AG09309 (cell line): ENCODE data around the gene DBNL.

Experiments
- DNase-seq: peaks from one replicate; pipeline ENCODE4 v3.0.0-alpha.2; 2010; ENCODE audit warnings: low read depth
- H3K4me3 ChIP-seq: 2 replicates; pipeline ENCODE4 v1.5.1; 2011; ENCODE audit warnings: mild to moderate bottlenecking, low read depth, low read length, moderate library complexity; ENCODE audit not compliant: control insufficient read depth
- TF ChIP-seq, protein P1 (sequence below): IDR thresholded peaks from 2 replicates; pipeline ENCODE4 v1.5.1; 2011; ENCODE audit warnings: mild to moderate bottlenecking, low read depth, low read length, inconsistent platforms; ENCODE audit not compliant: insufficient read depth, control insufficient read depth; ENCODE audit errors: missing control alignments

DBNL gene

DNA sequence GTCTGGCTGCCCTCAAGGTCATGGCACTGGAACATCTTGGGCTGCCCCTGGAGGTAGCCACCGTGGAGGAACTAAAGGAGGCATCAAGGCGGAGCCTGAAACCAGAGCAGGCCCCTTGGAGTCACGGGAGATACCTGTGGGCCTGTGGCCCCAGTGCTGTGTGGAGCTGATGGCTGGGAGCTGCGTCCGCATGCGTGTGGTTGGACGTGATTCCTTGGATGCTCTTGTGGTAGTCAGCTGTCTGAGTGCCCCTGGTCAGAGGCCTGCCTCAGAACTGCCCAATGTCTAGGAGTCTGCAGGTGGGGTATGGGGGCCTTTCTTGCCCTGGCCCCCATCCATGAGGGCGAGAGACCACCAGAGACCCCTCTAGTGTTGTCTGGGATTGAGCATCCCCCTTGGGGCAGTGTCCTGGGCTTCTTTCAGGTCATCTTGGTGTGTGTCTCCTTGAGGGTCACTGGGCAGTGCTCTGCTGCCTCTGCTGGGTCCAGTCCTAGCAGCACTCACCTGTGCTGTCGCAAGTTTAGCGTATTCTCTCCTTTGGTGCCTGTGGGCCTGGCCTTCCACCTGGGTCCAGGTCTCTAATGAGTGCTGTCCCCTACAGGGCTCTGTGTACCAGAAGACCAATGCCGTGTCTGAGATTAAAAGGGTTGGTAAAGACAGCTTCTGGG, 12.8 kb downstream of the DBNL start:
- TF ChIP-seq, protein P1, sequence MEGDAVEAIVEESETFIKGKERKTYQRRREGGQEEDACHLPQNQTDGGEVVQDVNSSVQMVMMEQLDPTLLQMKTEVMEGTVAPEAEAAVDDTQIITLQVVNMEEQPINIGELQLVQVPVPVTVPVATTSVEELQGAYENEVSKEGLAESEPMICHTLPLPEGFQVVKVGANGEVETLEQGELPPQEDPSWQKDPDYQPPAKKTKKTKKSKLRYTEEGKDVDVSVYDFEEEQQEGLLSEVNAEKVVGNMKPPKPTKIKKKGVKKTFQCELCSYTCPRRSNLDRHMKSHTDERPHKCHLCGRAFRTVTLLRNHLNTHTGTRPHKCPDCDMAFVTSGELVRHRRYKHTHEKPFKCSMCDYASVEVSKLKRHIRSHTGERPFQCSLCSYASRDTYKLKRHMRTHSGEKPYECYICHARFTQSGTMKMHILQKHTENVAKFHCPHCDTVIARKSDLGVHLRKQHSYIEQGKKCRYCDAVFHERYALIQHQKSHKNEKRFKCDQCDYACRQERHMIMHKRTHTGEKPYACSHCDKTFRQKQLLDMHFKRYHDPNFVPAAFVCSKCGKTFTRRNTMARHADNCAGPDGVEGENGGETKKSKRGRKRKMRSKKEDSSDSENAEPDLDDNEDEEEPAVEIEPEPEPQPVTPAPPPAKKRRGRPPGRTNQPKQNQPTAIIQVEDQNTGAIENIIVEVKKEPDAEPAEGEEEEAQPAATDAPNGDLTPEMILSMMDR, result no peak
- no peak for DNase-seq
- no peak overlapping the region for H3K4me3 ChIP-seq

DNA sequence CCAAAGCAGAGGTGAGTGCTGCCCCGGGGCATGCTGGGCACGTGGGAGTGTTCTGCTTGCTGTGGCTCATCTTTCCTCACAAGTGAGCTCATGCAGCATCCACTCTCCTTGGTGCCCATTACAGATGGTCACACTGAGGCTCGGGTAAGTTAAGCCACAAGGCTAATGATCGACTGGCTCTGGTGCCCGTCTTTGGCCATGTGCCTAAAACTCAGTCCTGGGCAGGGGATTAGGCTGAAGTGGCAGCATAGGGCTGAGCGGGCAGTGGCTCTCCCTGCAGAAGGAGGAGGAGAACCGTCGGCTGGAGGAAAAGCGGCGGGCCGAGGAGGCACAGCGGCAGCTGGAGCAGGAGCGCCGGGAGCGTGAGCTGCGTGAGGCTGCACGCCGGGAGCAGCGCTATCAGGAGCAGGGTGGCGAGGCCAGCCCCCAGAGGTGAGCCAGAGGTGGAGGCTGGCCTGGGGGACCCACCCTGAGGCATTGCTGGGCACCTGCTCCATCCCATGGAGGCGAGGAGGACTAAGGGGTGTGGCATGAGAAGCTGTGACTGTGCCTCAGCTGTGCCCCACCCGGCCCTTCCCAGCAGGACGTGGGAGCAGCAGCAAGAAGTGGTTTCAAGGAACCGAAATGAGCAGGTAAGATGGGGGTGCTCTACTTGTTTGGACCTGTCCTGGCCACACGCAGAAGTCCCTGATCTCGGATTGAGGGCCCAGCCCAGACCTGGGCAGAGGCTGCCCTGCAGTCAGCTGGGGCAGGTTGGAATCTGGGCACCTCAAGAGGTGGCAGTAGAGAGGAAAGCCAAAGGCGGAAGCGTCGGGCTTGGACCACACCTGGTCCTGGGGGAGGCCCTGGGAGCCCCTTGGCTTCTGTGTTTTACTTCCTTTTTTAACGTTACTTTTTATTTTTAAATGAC, 13.6 kb downstream of the DBNL start:
- DNase-seq, result no peak
- TF ChIP-seq, protein P1, result no peak
- H3K4me3 ChIP-seq, result no peak overlapping the region

DNA sequence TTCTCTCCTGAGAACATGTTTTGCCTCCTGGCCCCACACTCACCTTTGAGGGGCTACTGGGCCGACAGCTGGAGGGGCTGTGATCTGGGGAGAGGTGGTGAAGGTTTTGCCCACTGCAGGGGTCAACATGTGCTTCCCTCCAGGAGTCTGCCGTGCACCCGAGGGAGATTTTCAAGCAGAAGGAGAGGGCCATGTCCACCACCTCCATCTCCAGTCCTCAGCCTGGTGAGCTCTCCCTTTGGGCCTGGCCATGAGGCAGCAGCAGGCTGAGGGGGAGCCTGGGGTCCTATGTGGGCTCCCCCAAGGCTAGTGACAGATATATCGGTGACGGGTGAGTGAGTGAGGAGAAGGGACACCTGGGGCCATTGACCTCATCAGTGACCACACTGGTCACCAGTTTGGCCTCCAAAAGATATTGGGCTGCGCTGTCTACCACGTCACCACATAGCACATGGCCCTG, 14.3 kb downstream of the DBNL start:
- DNase-seq, result no peak
- no peak overlapping the region for H3K4me3 ChIP-seq
- TF ChIP-seq, protein P1, result no peak

DNA sequence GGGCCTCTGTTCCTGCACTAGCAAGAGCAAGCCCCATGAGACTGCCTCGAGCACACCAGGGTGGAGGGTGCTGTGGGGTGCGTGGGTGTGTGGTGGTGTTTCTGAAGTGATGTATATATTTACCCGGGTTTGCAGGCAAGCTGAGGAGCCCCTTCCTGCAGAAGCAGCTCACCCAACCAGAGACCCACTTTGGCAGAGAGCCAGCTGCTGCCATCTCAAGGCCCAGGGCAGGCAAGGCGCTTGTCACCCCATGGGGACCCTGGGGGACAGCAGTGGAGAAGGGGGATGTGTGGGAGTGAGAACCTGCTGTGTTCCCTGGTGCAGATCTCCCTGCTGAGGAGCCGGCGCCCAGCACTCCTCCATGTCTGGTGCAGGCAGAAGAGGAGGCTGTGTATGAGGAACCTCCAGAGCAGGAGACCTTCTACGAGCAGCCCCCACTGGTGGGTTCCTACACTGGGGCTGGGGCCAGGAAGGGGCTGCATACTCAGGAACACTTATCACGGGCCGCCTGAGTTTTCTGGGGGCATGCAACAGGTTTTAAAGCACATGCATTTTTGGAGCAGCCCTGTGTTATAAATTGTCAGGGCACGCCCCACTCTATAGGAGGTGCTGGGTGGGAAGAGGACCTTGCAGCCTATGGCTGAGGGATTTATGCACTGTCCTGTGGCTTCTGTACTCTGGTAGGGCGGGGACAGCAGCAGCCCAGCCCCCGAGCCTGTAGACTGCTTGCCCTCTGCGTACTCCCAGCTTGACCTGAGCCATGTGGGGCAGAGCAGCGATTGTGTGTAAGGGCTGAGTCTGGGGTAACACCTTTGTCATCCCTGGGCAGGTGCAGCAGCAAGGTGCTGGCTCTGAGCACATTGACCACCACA, 15.0 kb downstream of the DBNL start:
- DNase-seq, result no peak
- TF ChIP-seq, protein P1, result no peak
- H3K4me3 ChIP-seq, result no peak overlapping the region

DNA sequence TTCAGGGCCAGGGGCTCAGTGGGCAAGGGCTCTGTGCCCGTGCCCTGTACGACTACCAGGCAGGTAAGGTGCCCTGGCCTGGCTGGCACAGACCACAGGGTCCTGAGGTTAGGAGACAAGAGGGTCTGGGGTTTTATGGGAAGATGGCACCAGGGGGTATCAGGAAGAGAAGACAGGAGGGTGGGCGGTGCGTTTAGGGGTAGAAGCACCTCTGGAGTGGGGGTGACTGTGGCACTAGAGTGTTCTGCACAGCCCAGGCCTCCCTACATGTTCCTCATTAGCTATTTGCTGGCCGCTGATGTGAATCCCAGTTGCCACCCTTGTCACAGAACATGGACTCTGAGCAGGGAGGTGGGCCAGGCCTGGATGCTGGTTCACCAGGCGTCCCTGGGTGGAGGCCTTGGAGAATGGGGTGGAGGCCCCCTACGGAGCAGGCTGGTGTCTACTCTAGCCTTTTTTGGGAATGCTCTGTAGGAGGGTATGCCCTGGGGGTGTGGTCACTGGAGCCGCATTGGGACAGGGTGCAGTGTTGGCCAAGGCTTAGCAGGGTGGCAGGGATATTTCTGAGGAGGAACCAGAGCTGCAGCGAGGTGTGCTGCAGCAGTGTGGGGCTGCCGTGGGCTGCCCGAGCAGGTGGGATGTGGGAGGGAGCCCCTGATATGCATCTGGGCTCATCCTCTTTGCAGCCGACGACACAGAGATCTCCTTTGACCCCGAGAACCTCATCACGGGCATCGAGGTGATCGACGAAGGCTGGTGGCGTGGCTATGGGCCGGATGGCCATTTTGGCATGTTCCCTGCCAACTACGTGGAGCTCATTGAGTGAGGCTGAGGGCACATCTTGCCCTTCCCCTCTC, 15.8 kb downstream of the DBNL start:
- TF ChIP-seq, protein P1, result no peak
- DNase-seq, result no peak
- no peak overlapping the region for H3K4me3 ChIP-seq
